ENCODE results near the gene TBCEL. TPM values are rescaled to one million over a fixed set of nuclear protein-coding genes. Genes with fewer than 3 reads are reported as not detected.

TBCEL gene
- total and polyA plus RNA-seq, 10 of the 15 experiments (the other 5 are each of a cell fraction or from before 2014, with no cell fraction given): 2.0 to 10.4 (median 7.3) TPM

- FAIRE-seq (no peak), DNase-seq (ENCODE audit: low read depth, low spot score) (no peak), ATAC-seq (no peak)
- H3K4me3 ChIP-seq: no peak overlapping the region
- no peak overlapping the region for H2AFZ ChIP-seq (ENCODE audit: control insufficient read depth, low read depth, low read length)
- H4K20me1 ChIP-seq (ENCODE audit: control insufficient read depth, insufficient read depth): no peaks in the 10 kb centered on the region
- 0 out of 4 replicates have a peak, but pooled peaks cover 0 to 3% of the 10 kb centered on the region in 2 experiments for H3K36me3 ChIP-seq (ENCODE audit: control insufficient read depth in 2 of 2, insufficient read depth in 2 of 2, low read length in 1 of 2)
- 96% methylated on average over 4 of the region's 4 CpGs for WGBS (ENCODE audit: insufficient coverage, insufficient replicate concordance, low lambda C conversion rate, missing lambda C conversion rate)
- H3K9me3 ChIP-seq (replicated peaks; ENCODE audit: control insufficient read depth, insufficient read depth, low read length): no peaks in the 10 kb centered on the region
- H3K4me1 ChIP-seq (ENCODE audit: control insufficient read depth, insufficient read depth, low read length): no peaks in the 10 kb centered on the region
- SMC1A ChIA-PET (ENCODE audit: uncharacterized antibody, unreplicated experiment): interaction anchor here (0.5 to 1.2 kb wide), 2 partner anchors 8 to 1072 kb away, joined by 3 read pairs; no protein-coding TSS in a partner anchor
- no peak for TF ChIP-seq ZBTB33 (IDR thresholded peaks at IDR 0.05)
- TF ChIP-seq NKRF (conservative IDR thresholded peaks at IDR 0.05): no peak
- TF ChIP-seq E2F4 (IDR thresholded peaks at IDR 0.05; ENCODE audit: low read depth, low read length): no peak
- TF ChIP-seq KAT2A (conservative IDR thresholded peaks at IDR 0.05; ENCODE audit: control insufficient read depth, low read depth, low read length): no peak
- TF ChIP-seq MAX (IDR thresholded peaks at IDR 0.05; ENCODE audit: low read depth, low read length): no peak
- TF ChIP-seq STAT1 (conservative IDR thresholded peaks at IDR 0.05): no peak
- no peak for TF ChIP-seq CREB1 (IDR thresholded peaks at IDR 0.05; ENCODE audit: low read depth)
- TF ChIP-seq EED (IDR thresholded peaks at IDR 0.05; ENCODE audit: low read depth): no peak
- TF ChIP-seq YY1 (IDR thresholded peaks at IDR 0.05; ENCODE audit: low read depth, low read length): no peak
- no peak for TF ChIP-seq CHD1 (IDR thresholded peaks at IDR 0.05; ENCODE audit: low read depth, low read length)
- no peak for TF ChIP-seq POLR2A (IDR thresholded peaks at IDR 0.05; ENCODE audit: low read depth, low read length)
- TF ChIP-seq POLR2AphosphoS5 (IDR thresholded peaks at IDR 0.05; ENCODE audit: low read length): no peak
- no peak for TF ChIP-seq IKZF2 (IDR thresholded peaks at IDR 0.05)
- no peak for TF ChIP-seq POLR2AphosphoS2 (IDR thresholded peaks at IDR 0.05; ENCODE audit: low read depth, low read length)
- TF ChIP-seq ZNF384 (IDR thresholded peaks at IDR 0.05; ENCODE audit: borderline replicate concordance, low read depth, low read length): no peak
- no peak for TF ChIP-seq ZNF24 (IDR thresholded peaks at IDR 0.05)
- no peak for TF ChIP-seq BHLHE40 (IDR thresholded peaks at IDR 0.05; ENCODE audit: borderline replicate concordance in 1 of 2, low read depth in 2 of 2, low read length in 1 of 2)
- TF ChIP-seq NR2F1 (conservative IDR thresholded peaks at IDR 0.05): no peak
- TF ChIP-seq E4F1 (IDR thresholded peaks at IDR 0.05; ENCODE audit: borderline replicate concordance, partially characterized antibody): no peak
- TF ChIP-seq SREBF1 (IDR thresholded peaks at IDR 0.05; ENCODE audit: low read length): no peak
- RAD21 ChIA-PET (ENCODE audit: unreplicated experiment): no interaction called here
- H3K27ac ChIP-seq (ENCODE audit: control insufficient read depth, insufficient read depth): no peak overlapping the region
- H3K4me2 ChIP-seq (ENCODE audit: control insufficient read depth, insufficient read depth): no peak overlapping the region
- H3K27me3 ChIP-seq (replicated peaks in 1 of 2; ENCODE audit: control insufficient read depth in 2 of 2, insufficient read depth in 2 of 2, low read length in 1 of 2): no peaks in the 10 kb centered on the region
- CTCF ChIA-PET: no interaction called here
- H3K79me2 ChIP-seq (ENCODE audit: control insufficient read depth, insufficient read depth, low read length): no peaks in the 10 kb centered on the region
- in situ Hi-C loops (cut with MboI) (no loop called here), intact Hi-C loops (cut with micrococcal nuclease; ENCODE audit: unreplicated experiment) (no loop called here)
- no TSS peak for BruUV-seq (replicated peaks)
- POLR2A ChIA-PET: no interaction called here
- H3K9ac ChIP-seq (ENCODE audit: control insufficient read depth, insufficient read depth, low read length): no peak overlapping the region
These were observed 63.0 kb downstream of the TBCEL start for GRCh38 chr11:121086866-121087265.
